A549 (cell line): Measurements from ENCODE around the gene SLC39A13. TPM values are rescaled to one million over a fixed set of nuclear protein-coding genes. Genes with fewer than 3 reads are reported as not detected.

Experiments used
- ATAC-seq, 2 experiments: fragments of 200-7000 bp in 1 of 2; fragments of >200 bp in 1 of 2; cut with Nextera tagmentation in 1 of 2; cut with Tn5 transposase in 1 of 2; 3 replicates each; pipeline versions ENCODE4 v1.8.0 to v1.9.1; 2018 to 2020; ENCODE audit warnings: mild to moderate bottlenecking in 1 of 2, moderate library complexity in 1 of 2
- CTCF ChIA-PET: fragments of 300-600 bp; sonication (Branson Sonifier 250); formaldehyde crosslinking; extraction: SDS; loops from one replicate; lab custom pipeline; 2021; ENCODE audit warnings: antibody characterized with exemption, inconsistent platforms; lab: Yijun Ruan, JAX
- POLR2A ChIA-PET: fragments of 350-600 bp; formaldehyde crosslinking; extraction: SDS; loops from one replicate; lab custom pipeline; 2021; ENCODE audit warnings: antibody characterized with exemption, inconsistent platforms; lab: Yijun Ruan, JAX
- DNase-seq, 2 experiments: peaks; one replicate each; pipeline versions ENCODE4 v3.0.0 to v3.0.0-alpha.2; 2011 to 2016; ENCODE audit warnings: low read depth in 1 of 2, low spot score in 1 of 2
- FAIRE-seq: peaks from 2 replicates; lab custom pipeline; 2011; peaks lifted over from hg19 to GRCh38; lab: Jason Lieb, UNC
- H3K27ac ChIP-seq, 2 experiments: fragments of >200 bp; sonication (Bioruptor Twin); formaldehyde crosslinking; 3 replicates each; pipeline ENCODE4 v1.5.1; 2016 to 2017
- H3K4me1 ChIP-seq: fragments of >200 bp; sonication (Bioruptor Twin); formaldehyde crosslinking; 3 replicates; pipeline ENCODE4 v1.6.1; 2016
- H3K4me2 ChIP-seq: fragments of >200 bp; sonication (Bioruptor Twin); formaldehyde crosslinking; 3 replicates; pipeline ENCODE4 v1.6.1; 2016
- H3K4me3 ChIP-seq: fragments of >200 bp; sonication (Bioruptor Twin); formaldehyde crosslinking; 3 replicates; pipeline ENCODE4 v1.5.1; 2016
- H3K9me3 ChIP-seq: fragments of >200 bp; sonication (Bioruptor Twin); formaldehyde crosslinking; 3 replicates; pipeline ENCODE4 v1.6.1; 2016
- BCL3 ChIP-seq: fragments of >200 bp; sonication (Bioruptor Twin); formaldehyde crosslinking; IDR thresholded peaks from 3 replicates; pipeline ENCODE4 v1.6.1; 2016
- CBX2 ChIP-seq: fragments of 200-600 bp; sonication (generic); IDR thresholded peaks from 2 replicates; pipeline ENCODE4 v1.6.1; 2016; ENCODE audit warnings: low read depth, mild to moderate bottlenecking, borderline replicate concordance
- CHD4 ChIP-seq: fragments of 200-600 bp; sonication (generic); IDR thresholded peaks from 2 replicates; pipeline ENCODE4 v1.6.1; 2016; ENCODE audit warnings: antibody characterized with exemption, mild to moderate bottlenecking, borderline replicate concordance
- CTCF ChIP-seq: fragments of >200 bp; sonication (Bioruptor Twin); formaldehyde crosslinking; IDR thresholded peaks from 3 replicates; pipeline ENCODE4 v1.5.1; 2016
- ELK1 ChIP-seq: fragments of 150-350 bp; IDR thresholded peaks from 2 replicates; pipeline ENCODE4 v1.6.1; 2014; ENCODE audit warnings: low read depth, mild to moderate bottlenecking, low read length
- EP300 ChIP-seq, 2 experiments: fragments of >200 bp; sonication (Bioruptor Twin); formaldehyde crosslinking; IDR thresholded peaks; 2 replicates in 1 of 2; 3 replicates in 1 of 2; pipeline ENCODE4 v1.6.1; 2016 to 2017
- ESRRA ChIP-seq: fragments of 150-350 bp; IDR thresholded peaks from 2 replicates; pipeline ENCODE4 v1.6.1; 2014; ENCODE audit warnings: mild to moderate bottlenecking, low read length, borderline replicate concordance
- FOSL2 ChIP-seq, 2 experiments: fragments of 450-650 bp in 1 of 2; fragments of >200 bp in 1 of 2; sonication (Bioruptor Twin) in 1 of 2; formaldehyde crosslinking; IDR thresholded peaks; 2 replicates each; pipeline versions ENCODE4 v1.5.0 to v1.6.1; 2016 to 2020; ENCODE audit warnings: mild to moderate bottlenecking in 1 of 2, moderate library complexity in 1 of 2
- HOXB5 ChIP-seq: fragments of 250-450 bp; sonication (Bioruptor Pico); IDR thresholded peaks from 2 replicates; pipeline ENCODE4 v1.5.0; 2020; ENCODE audit warnings: mild to moderate bottlenecking, moderate library complexity
- JUN ChIP-seq, 2 experiments: fragments of >200 bp; sonication (Bioruptor Twin); formaldehyde crosslinking; IDR thresholded peaks; 2 replicates in 1 of 2; 3 replicates in 1 of 2; pipeline ENCODE4 v1.6.1; 2016 to 2017
- MAX ChIP-seq: IDR thresholded peaks from 2 replicates; pipeline ENCODE4 v1.6.1; 2012
- PHF8 ChIP-seq: fragments of 200-600 bp; sonication (generic); IDR thresholded peaks from 2 replicates; pipeline ENCODE4 v1.6.1; 2016; ENCODE audit warnings: low read depth, mild to moderate bottlenecking, antibody characterized with exemption, moderate library complexity, borderline replicate concordance
- POLR2AphosphoS2 ChIP-seq: conservative IDR thresholded peaks from 2 replicates; pipeline ENCODE4 v1.6.1; 2012; ENCODE audit warnings: low read length, improper control_type of control experiment, inconsistent platforms
- RFX5 ChIP-seq: fragments of 450-650 bp; IDR thresholded peaks from 2 replicates; pipeline ENCODE4 v1.7.1; 2014; ENCODE audit warnings: antibody characterized with exemption, mild to moderate bottlenecking, moderate library complexity
- ZFP36 ChIP-seq: fragments of 450-650 bp; IDR thresholded peaks from 2 replicates; pipeline ENCODE4 v1.6.1; 2014; ENCODE audit warnings: borderline replicate concordance; ENCODE audit not compliant: partially characterized antibody
- ZSCAN20 ChIP-seq: fragments of 250-450 bp; sonication (Bioruptor Pico); IDR thresholded peaks from 2 replicates; pipeline ENCODE4 v1.8.0; 2022; ENCODE audit warnings: mild to moderate bottlenecking, moderate library complexity
- WGBS: methylation state at CpG from one replicate; pipeline ENCODE4 v1.1.6; 2017; ENCODE audit errors: missing lambda C conversion rate; 5-methylcytosine and 5-hydroxymethylcytosine counted together
- polyA plus RNA-seq, 4 experiments: library from polyadenylated mRNA; depleted of rRNA in 3 of 4; stranded (reverse); fragments of >200 nt; fragmentation: RNase III in 1 of 4; extraction: RNeasy Plus Mini Kit Qiagen cat#74134 plus additional on column Dnase treatment in 1 of 4; gene quantifications; 2 replicates in 3 of 4; 3 replicates in 1 of 4; pipeline ENCODE4 v1.2.3, GENCODE V29; 2011 to 2017

SLC39A13 gene
- polyA plus RNA-seq, 2 of the 4 experiments (the other 2 are of a cell fraction) = 10.8 to 35.2 TPM

- H3K4me2 ChIP-seq = no peak within 1 kb of the TSS
- no peaks in the 10 kb centered on the region for H3K4me1 ChIP-seq
- no peak within 1 kb of the TSS for H3K4me3 ChIP-seq
- WGBS = 88% methylated on average over 25 of the region's 32 CpGs
- FAIRE-seq = no peak
- TF ChIP-seq ESRRA = no peak
- no peak for TF ChIP-seq FOSL2 (IDR thresholded peaks at IDR 0.05)
- TF ChIP-seq FOSL2 (CRISPR knock-in tag; IDR thresholded peaks at IDR 0.05) = no peak
- TF ChIP-seq BCL3 = no peak
- TF ChIP-seq MAX = no peak
- TF ChIP-seq HOXB5 (CRISPR knock-in tag) = no peak
- TF ChIP-seq PHF8 = no peak
- TF ChIP-seq RFX5 = no peak
- no peak for TF ChIP-seq ZFP36
- no peak for TF ChIP-seq ELK1
- no peak for TF ChIP-seq CHD4
- no peak for TF ChIP-seq ZSCAN20 (CRISPR knock-in tag)
- TF ChIP-seq, all 56 proteins: peak for 0
- Histone ChIP-seq H3K27ac (no peak within 1 kb of the TSS), H3K9me3 (no peaks in the 10 kb centered on the region)
- ATAC-seq (peak; percentile 14 to 26; a peak in 3 of 6 replicates), DNase-seq (no peak)
- ChIA-PET CTCF (interaction anchor here (1.5 to 1.6 kb wide), 2 partner anchors 41 to 75 kb away, joined by 4 read pairs; partner anchors contain the start of gene SLC39A13), POLR2A (no interaction called here)
Measured at GRCh38 chr11:47448566-47449427, 40.4 kb downstream of the SLC39A13 start, which contains the start of gene RAPSN. TSS of gene RAPSN (minus strand) at chr11:47449136. CDS start at chr11:47448964, 172 bp downstream.

- Histone ChIP-seq H3K4me3 (no peak overlapping the region), H3K4me2 (no peak overlapping the region), H3K9me3 (no peaks in the 10 kb centered on the region), H3K27ac (no peak overlapping the region), H3K4me1 (no peaks in the 10 kb centered on the region)
- 77% methylated on average over 8 of the region's 8 CpGs for WGBS
- ChIA-PET POLR2A (no interaction called here), CTCF (interaction anchor here (0.7 to 1.6 kb wide), 3 partner anchors 22 to 79 kb away, joined by 3 to 4 read pairs (median 4); no protein-coding TSS in a partner anchor)
- TF ChIP-seq CTCF = no peak
- no peak for TF ChIP-seq PHF8
- TF ChIP-seq POLR2AphosphoS2 = no peak
- TF ChIP-seq CBX2 = no peak
- TF ChIP-seq EP300 (IDR thresholded peaks at IDR 0.05) = no peak
- TF ChIP-seq JUN (IDR thresholded peaks at IDR 0.05) = no peak
- DNase-seq (no peak), ATAC-seq (no peak), FAIRE-seq (no peak)
Measured at GRCh38 chr11:47449541-47449940, 41.2 kb downstream of the SLC39A13 start.
